Measurements from ENCODE around the gene OCSTAMP. TPM values are rescaled to one million over a fixed set of nuclear protein-coding genes. Genes with fewer than 3 reads are reported as not detected.

Gene OCSTAMP, protein sequence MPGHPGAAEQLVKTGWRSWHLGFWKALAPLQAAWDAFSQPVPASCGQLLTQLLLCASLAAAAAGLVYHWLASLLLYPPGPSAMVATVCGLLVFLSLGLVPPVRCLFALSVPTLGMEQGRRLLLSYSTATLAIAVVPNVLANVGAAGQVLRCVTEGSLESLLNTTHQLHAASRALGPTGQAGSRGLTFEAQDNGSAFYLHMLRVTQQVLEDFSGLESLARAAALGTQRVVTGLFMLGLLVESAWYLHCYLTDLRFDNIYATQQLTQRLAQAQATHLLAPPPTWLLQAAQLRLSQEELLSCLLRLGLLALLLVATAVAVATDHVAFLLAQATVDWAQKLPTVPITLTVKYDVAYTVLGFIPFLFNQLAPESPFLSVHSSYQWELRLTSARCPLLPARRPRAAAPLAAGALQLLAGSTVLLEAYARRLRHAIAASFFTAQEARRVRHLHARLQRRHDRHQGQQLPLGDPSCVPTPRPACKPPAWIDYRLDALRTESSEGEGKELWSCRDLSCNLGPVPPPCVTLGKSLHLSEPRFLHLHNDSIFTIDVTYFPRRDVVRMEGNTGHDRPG
- under 1 TPM in 1 of 2 donors, not detected in 1; 0.19 TPM for total RNA-seq

DNA sequence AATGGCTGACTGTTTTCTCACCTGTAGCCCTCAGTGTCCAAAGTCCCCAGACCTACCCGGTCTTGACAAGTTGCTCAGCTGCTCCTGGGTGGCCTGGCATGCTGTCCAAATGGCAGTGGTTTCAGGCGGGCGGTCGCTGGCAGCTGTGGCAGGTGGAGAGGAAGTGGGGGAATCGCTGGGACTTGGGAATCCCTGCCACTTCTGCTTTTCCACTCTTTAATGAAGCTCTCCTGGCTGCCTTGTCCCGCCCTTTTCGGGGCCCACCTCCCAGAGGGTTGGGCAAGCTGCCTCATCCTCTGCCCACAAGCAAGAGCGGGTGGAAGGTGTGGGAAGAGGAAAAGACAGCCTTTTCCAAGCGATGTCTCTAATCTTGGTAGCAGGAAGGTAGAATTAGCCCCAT is at the start of gene OCSTAMP:
TSS of gene OCSTAMP (minus strand) at position 194 of the 400 bp plus-strand sequence. CDS start at position 100, 94 bp downstream.
- ATAC-seq (no peak), DNase-seq (ENCODE audit: low spot score in 2 of 2) (peak in 1 of 2 donors; percentile 39)
- no peaks in the 10 kb centered on the region for H3K36me3 Mint-ChIP-seq
- no peak within 1 kb of the TSS for H3K27ac Mint-ChIP-seq
- H3K9me3 Mint-ChIP-seq, result no peaks in the 10 kb centered on the region

DNA sequence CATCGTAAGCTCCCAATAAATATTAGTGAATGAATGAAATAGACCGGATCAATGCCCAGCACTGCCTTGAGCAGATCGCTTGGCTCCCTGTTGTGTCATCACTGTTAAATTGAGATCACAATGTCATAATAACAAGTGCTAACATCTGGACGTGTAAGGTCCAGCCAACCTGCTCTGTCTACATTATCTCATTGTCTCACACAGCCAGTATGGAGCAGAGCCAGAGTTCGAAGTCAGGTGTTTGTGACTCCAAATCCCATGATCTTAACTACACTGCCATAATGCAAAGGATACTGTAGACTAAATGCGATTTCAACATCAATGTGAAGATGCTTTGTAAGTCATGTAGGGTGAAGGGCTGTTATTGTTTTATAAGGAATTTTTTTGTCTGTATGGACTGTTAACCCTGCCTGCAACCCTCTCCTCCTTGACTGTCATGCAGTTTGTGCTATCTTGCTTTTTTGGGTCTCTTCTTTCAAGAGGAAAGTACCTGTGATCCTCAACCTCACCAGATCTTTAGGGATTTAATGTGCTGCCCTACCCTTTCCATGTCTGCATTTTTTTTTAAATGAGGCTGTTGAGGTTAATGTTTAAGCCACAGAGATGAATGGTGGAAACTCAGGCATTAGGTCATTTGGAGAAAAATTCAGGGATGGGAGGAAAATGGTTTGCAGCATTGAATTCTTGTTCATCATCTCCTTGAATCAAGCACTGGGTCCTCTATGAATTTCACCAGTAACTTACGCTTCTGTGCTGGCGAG is 49.0 kb upstream of the OCSTAMP start:
- Mint-ChIP-seq H3K36me3 (no peaks in the 10 kb centered on the region), H3K9me3 (no peaks in the 10 kb centered on the region), H3K27ac (no peak overlapping the region)
- no peak for DNase-seq (ENCODE audit: low spot score in 2 of 2)
- ATAC-seq, result no peak

DNA sequence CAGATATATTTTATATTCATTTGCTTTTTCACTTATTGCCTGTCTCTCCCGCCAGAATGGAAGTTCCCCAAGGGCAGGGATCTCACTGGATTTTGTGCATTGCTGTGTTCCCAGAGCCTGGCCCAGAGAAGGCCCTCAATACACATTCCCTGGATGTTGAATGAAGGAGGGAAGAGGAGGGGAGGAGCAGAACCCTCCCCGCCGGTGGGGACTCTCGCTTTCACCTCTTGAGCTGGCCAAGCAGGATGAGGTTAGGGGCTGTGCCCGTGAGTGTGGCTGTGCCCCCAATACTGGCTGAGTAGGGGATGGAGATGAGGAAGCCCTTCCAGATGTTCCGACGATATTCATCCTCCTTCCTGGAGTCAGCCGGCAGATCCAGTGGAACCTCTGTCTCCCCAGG is 45.5 kb upstream of the OCSTAMP start:
- peak overlapping the region in 1 of 2 donors; percentile 40 for H3K27ac Mint-ChIP-seq
- no peaks in the 10 kb centered on the region for H3K36me3 Mint-ChIP-seq
- no peak for DNase-seq (ENCODE audit: low spot score in 2 of 2)
- ATAC-seq, result no peak
- no peaks in the 10 kb centered on the region for H3K9me3 Mint-ChIP-seq

DNA sequence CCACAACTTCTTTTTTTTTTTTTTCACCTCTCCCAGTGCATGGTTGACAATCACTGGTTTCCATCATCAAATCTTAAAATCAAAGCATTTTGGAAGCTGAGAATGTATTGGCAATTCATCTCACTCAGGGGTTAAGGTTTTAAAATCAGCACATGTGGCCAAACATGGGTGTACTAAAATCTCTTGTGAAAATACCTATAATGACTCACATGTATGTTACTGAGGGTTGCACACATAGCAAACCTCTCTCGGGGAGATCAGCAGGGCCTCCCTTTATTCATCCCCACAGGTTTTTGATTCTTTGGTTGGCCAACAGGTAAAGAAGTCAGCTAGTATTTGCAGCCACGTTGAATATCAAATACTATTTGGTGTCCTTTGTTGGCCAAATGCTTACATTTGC is 44.3 kb upstream of the OCSTAMP start:
- DNase-seq (ENCODE audit: low spot score in 2 of 2) (no peak), ATAC-seq (peak in 1 of 2 donors; percentile 50)
- no peaks in the 10 kb centered on the region for H3K36me3 Mint-ChIP-seq
- no peak overlapping the region for H3K27ac Mint-ChIP-seq
- H3K9me3 Mint-ChIP-seq, result no peaks in the 10 kb centered on the region

DNA sequence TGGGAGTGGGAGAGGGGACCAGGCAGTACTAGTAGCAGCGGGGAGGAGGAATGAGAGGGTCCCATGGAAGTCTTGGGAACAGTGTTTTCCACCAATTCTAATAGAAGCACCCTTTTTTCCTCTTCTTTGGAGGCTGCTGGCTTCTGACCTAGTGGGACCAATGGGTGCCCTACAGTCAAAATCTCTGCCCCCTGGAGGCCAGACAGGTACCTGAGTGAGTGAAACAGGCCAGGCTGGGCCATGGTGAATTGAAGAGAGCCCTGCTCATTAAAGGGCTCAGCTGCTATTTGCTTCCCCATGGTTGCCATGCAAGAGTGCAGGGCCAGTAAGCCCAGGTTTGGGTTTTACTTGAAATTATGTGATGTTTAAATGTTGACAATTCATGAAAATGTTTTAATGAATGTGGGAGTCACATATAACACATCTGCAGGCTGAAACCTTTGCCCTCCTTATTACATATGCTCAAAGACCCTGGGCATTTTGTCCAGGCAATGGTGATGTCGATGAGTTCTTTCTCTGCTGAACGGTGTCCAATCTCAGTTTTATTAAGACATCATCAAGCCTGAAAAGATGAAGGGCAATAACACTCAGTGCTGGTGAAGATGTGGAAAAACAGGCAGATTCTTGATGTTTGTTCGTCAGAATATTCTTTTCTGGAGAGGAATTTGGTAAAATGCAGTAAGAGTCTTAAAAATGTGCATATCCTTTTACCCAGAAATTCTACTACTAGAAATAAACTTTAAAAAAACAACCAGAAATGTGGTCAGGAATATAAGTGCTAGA is 42.3 kb upstream of the OCSTAMP start:
- ATAC-seq (no peak), DNase-seq (ENCODE audit: low spot score in 2 of 2) (peak in 1 of 2 donors; percentile 10)
- no peaks in the 10 kb centered on the region for H3K9me3 Mint-ChIP-seq

DNA sequence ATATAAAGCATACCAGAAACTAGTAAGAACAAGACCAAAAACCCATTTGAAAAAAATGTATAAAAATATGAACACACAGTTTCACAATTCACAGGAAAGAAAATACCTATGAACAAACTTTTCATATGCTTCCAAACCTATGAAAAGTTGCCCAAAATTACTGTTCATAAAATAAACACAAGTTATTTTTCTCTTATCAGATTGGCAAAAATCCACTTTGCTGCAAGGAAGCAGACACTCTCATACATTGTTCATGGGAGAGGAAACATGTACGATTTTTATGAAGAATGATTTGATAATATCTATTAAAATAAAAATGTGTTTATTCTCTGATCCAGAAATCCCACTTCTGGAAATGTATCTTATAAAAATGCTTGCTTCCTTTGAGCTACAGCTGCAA is 40.0 kb upstream of the OCSTAMP start:
- Mint-ChIP-seq H3K27ac (no peak overlapping the region), H3K36me3 (no peaks in the 10 kb centered on the region), H3K9me3 (no peaks in the 10 kb centered on the region)
- ATAC-seq (no peak), DNase-seq (ENCODE audit: low spot score in 2 of 2) (no peak)

More for the DNA sequence above, 42.3 kb upstream of the OCSTAMP start:
- H3K27ac Mint-ChIP-seq, result no peak overlapping the region
- no peaks in the 10 kb centered on the region for H3K36me3 Mint-ChIP-seq

DNA sequence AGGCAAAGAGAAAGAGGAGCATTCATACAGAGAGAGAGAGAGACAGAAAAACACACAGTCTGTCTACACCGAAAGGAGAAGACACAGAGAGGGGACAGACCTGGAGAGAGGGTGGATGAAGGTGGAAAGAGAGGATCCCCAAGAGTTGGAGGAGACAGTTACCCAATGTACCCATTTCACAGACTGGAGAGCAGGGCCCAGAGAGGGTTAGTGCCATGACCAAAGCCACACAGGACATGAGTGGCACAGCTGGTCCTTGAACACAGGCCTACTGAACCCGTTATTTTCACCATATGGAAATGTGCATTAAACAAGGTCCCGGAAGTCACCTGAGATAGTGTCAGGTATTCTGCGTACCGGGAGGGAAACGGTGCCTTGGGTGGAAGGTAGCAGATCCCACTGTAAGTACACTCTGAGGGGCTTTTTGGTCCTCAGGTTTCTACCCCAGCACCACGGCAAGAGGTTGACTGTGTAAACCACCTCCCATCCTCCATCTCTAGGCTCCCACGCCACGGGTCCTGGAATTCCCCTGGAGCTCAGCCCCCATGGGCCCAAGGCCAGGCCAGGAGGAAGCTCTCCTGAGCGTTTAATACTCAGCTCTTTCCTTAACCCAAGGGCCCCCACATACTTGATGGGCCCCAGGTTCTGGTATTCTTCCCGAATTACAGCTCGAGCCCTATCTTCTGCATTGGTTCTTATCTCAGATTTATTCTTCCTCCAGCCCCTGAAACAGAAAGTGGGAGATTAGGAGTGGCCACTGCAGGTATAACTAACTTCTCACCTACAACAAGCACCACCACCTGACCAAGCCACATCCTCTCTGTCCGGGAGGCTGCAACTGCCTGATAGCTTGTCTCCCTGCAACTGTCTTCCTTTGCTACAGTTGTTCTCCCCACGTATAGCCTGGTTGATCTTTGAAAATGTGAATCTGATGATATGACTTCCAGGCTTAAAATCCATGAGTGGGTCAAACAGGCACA is 38.4 kb upstream of the OCSTAMP start:
- Mint-ChIP-seq H3K27ac (no peak overlapping the region), H3K36me3 (no peaks in the 10 kb centered on the region), H3K9me3 (no peaks in the 10 kb centered on the region)
- ATAC-seq (no peak), DNase-seq (ENCODE audit: low spot score in 2 of 2) (no peak)

DNA sequence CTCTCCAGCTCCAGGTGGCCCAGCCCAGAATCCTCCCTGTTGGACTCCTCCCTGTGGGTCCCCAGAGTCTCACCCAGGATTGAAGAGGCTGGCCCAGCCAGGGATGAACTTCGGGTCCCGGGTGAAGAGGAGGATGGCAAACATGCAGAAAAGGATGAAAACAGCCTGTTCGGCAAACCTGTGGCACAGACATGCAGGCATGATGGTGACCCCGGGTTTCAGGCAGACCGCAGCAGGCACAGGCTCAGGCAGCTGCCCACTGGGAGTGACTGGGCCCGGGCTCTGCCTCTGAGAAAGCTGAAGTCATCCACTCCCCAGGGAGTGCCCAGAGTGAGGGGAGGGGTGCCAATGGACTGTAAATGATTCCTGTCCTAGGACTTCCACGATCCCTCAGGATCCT is 37.5 kb upstream of the OCSTAMP start:
- H3K36me3 Mint-ChIP-seq, result no peaks in the 10 kb centered on the region
- no peaks in the 10 kb centered on the region for H3K9me3 Mint-ChIP-seq

DNA sequence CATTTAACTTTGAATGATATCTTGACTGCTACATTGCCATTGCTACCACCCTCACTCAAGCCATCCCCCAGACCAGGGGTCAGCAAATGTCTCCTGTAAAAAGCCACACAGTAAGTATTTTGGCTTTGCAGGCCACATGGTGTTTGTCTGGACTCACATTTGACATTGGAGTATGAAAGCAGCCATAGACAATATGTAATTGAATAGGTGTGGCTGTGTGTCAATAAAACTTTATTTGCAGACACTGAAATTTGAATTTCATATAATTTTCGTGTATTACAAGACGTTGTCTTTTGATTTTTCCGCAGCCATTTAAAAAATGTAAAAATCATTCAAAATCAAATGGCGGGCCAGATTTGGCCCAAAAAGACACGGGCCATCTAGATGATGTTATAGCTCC is 36.3 kb upstream of the OCSTAMP start:
- DNase-seq (ENCODE audit: low spot score in 2 of 2) (no peak), ATAC-seq (no peak)
- H3K27ac Mint-ChIP-seq, result no peak overlapping the region
- H3K9me3 Mint-ChIP-seq, result no peaks in the 10 kb centered on the region
- H3K36me3 Mint-ChIP-seq, result no peaks in the 10 kb centered on the region

More for the DNA sequence above, 37.5 kb upstream of the OCSTAMP start:
- ATAC-seq, result no peak
- DNase-seq (ENCODE audit: low spot score in 2 of 2), result no peak
- no peak overlapping the region for H3K27ac Mint-ChIP-seq

DNA sequence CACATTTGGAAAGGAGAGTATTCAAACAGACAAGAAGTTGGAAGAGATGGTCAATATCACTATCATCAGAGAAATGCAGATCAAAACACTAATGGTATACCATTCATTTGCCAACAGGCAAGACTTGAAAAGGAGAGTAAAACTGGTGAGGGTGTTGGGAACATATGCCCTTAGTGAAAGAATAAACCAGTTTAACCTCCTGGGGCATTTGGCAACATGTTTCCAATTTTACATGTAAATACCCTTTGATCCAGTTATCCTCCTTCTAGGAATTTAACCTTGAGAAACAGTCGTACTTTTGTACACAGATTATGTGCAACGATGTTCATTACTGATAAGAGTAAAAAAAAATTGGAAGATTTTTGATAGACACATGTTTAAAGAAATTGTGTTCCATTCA is 34.1 kb upstream of the OCSTAMP start:
- H3K9me3 Mint-ChIP-seq, result no peaks in the 10 kb centered on the region
- no peak overlapping the region for H3K27ac Mint-ChIP-seq
- no peak for ATAC-seq
- DNase-seq (ENCODE audit: low spot score in 2 of 2), result no peak
- H3K36me3 Mint-ChIP-seq, result no peaks in the 10 kb centered on the region

DNA sequence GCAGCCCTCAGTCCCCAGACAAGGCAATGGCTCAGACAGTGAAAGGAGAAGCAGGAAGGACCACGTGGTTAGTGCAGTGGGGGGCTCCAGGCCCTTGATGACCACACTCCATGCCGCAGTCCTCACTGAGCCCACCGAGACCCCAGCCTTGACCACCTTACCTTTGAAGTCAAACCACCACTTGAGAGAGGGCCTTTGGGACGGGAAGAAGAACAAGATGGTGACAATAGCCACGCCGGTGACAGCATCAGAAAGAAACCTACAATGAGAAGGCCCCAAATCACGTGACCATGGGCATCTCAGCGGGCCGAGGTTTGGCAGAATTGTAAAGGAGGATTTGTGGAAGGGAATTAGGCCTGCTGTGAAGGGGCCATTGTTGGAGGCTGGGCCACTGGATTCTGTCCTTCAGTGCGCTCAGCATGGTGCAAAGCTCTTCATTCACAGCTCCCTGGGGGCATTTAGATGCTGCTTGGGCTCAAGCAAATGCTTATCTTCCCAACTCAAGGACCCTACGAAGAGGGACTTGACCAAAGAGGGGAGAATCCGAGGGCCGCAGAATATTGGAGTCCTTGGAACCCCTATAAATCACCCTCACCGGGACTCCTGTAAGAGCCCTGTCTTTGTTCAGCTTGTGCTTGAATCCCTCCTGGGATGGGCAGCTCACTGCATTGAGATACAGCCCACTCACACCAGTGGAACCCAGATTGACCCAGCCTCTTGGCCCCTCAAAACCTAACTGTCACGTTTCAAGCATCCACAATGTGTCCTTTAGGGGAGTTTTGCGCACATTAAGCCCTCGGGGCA is 33.2 kb upstream of the OCSTAMP start:
- ATAC-seq, result no peak
- H3K36me3 Mint-ChIP-seq, result no peaks in the 10 kb centered on the region
- no peak overlapping the region for H3K27ac Mint-ChIP-seq
- DNase-seq (ENCODE audit: low spot score in 2 of 2), result no peak
- no peaks in the 10 kb centered on the region for H3K9me3 Mint-ChIP-seq

DNA sequence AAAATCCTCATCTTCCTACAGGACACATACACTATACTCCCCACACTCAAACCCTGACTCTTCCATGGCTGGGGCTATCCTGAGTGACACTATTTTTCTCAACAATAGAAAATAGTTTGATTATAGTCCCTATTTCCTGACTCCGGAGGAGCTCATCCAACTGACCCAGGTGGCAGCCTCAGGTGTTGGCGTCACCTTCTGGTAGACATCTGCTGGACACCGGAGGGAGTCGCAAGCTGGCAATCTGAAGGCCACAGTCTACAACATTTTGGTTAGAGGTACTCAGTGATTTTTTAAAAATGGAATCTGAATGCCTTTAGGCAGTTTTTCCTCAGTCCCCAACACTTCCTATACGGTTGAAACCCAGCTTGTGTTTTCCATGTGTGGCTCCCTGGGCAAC is 32.2 kb upstream of the OCSTAMP start:
- no peak for DNase-seq (ENCODE audit: low spot score in 2 of 2)
- no peaks in the 10 kb centered on the region for H3K9me3 Mint-ChIP-seq
- H3K27ac Mint-ChIP-seq, result no peak overlapping the region
- no peaks in the 10 kb centered on the region for H3K36me3 Mint-ChIP-seq
- ATAC-seq, result no peak

DNA sequence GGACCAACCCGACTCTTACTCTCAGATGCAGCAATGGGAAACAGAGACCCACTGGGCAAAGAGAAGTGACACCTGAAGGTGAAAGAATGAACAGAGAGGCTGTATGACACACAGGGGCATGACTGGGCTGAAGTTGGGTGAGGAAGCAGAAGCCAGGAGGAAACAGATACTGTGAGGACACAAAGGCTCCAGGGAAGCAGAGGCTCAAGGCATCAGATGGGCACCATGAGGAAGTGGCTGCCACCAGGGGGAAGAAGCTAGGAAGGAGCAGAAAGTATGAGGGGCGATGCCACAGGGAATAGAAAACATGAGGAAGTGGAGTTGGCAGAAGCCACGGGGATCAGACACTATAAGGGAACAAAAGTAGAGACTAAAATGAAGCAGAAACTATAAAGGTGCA is 30.9 kb upstream of the OCSTAMP start:
- ATAC-seq, result no peak
- no peak overlapping the region for H3K27ac Mint-ChIP-seq
- DNase-seq (ENCODE audit: low spot score in 2 of 2), result no peak
- no peaks in the 10 kb centered on the region for H3K9me3 Mint-ChIP-seq
- no peaks in the 10 kb centered on the region for H3K36me3 Mint-ChIP-seq

DNA sequence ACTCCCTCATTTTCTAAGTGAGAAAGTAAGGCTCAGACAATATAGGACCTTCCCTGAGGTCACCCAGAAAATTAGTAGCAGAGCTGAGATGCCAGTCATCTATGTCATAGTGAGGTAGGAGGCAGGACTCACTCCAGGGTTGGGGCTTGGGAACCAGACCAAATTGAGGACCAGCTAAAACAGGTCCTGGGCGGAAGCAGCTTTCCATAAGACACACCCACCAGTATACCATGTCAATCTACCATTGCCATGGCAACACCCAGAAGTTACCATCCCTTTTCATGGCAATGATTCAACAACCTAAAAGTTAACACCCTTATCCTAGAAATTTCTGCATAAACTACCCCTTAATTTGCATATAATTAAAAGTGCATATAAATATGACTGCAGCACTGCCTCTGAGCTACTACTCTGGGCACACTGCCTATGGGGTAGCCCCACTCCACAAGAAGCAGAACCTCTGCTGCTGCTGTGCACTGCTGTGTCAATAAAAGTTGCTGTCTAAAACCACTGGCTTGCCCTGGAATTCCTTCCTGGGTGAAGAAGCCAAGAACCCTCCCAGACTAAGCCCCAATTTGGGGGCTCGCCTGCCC is 30.3 kb upstream of the OCSTAMP start:
- H3K9me3 Mint-ChIP-seq, result no peaks in the 10 kb centered on the region

DNA sequence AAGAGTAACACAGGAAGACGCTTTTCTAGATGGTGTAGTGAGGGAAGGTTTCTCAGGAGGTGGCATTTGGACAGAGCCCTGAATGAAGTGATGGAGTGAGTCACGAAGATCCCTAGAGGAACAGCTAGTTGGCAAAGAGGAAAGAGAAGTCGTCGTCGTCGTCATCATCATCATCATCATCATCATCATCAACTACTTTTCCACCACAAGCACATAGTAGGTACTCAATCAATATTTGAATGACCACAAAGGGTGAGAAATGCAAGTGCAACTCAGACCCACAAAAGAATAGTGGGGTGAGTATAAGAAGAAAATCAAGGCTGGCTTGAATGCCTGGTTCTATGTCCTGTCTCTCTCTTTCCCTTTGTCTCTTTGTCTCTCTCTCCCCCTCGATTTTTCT is 28.3 kb upstream of the OCSTAMP start:
- ATAC-seq (no peak), DNase-seq (ENCODE audit: low spot score in 2 of 2) (no peak)
- Mint-ChIP-seq H3K27ac (no peak overlapping the region), H3K36me3 (no peaks in the 10 kb centered on the region), H3K9me3 (no peaks in the 10 kb centered on the region)

More for the DNA sequence above, 30.3 kb upstream of the OCSTAMP start:
- Mint-ChIP-seq H3K27ac (no peak overlapping the region), H3K36me3 (no peaks in the 10 kb centered on the region)
- DNase-seq (ENCODE audit: low spot score in 2 of 2) (no peak), ATAC-seq (no peak)

All from activated naive CD4-positive, alpha-beta T cell treated with anti-CD3 and anti-CD28 coated beads, Interleukin-2, amount 50 U/mL, for 72 hours (primary cell).